Non-pigmented ciliary epithelial cell (primary cell): ENCODE results near the gene REPS1.
"Not testable (repeated sequence)": the region's sequence is repeated elsewhere in the genome, so short reads cannot be mapped to it uniquely, and the experiment has no call there.

Experiments
- DNase-seq: peaks from one replicate; pipeline ENCODE4 v3.0.0-alpha.2; 2010; ENCODE audit warnings: low read depth

REPS1 gene

DNA sequence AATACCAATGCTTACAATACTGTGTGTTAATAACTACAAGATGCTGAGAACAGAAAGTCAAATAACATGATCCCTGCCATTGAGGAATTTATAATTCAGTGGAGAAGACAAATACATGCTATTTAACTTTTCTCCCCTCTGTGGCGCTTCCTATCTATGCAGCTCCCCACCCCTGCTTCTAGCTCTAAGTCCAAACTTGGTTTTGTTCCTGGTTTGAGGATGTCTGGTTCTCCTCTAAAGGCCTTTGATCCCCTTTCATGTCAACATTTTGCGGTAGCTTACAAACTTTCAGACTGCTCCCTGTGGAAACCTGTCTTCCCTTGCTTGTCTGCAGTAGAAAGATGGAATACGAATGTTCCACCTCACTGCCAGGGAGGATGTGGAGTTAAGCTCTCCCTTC is 18.4 kb upstream of the REPS1 start:
- no peak for DNase-seq

DNA sequence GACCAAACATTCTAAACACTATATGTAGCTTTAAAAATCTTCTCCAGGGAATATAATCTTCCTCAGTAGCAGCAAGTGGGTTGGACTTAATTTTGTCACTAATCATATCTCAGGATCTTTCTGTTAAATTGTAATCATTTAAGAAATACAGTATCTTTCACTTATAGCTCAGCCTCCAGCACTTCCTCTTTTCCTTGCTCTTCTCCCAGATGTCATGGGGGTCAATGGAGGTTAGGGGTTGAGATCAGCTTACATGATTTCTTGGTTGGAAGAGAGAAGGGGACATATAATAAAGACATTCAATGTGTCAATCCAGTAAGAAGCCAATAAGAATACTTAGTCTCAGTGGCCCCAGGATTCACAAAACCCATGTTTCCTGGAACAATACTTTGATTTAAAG is 15.7 kb upstream of the REPS1 start:
- DNase-seq, result no peak

- DNase-seq, result no peak
Measured at GRCh38 chr6:138999949-139000725, 12.1 kb upstream of the REPS1 start.

GRCh38 chr6:138997136-138997535 is 9.1 kb upstream of the REPS1 start:
- DNase-seq, result no peak

- no peak for DNase-seq
Measured at GRCh38 chr6:138996524-138996923, 8.5 kb upstream of the REPS1 start.

GRCh38 chr6:138993410-138993809 is 5.4 kb upstream of the REPS1 start:
- DNase-seq, result not testable (repeated sequence)

DNA sequence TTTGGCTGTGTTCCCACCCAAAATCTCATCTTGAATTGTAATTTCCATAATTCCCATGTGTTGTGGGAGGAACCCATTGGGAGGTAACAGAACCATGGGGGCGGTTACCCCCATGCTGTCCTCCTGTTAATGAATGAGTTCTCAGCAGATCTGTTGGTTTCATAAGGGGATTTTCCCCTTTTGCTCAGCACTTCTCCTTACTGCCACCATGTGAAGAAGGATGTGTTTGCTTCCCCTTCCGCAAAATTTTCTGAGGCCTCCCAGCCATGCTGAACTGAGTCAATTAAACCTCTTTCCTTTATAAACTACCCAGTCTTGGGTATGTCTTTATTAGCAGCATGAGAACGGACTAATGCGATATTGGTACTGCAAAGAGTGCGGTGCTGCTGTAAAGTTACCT is 4.9 kb upstream of the REPS1 start:
- DNase-seq, result not testable (repeated sequence)

GRCh38 chr6:138991206-138991605 is 3.2 kb upstream of the REPS1 start:
- DNase-seq, result no peak

DNA sequence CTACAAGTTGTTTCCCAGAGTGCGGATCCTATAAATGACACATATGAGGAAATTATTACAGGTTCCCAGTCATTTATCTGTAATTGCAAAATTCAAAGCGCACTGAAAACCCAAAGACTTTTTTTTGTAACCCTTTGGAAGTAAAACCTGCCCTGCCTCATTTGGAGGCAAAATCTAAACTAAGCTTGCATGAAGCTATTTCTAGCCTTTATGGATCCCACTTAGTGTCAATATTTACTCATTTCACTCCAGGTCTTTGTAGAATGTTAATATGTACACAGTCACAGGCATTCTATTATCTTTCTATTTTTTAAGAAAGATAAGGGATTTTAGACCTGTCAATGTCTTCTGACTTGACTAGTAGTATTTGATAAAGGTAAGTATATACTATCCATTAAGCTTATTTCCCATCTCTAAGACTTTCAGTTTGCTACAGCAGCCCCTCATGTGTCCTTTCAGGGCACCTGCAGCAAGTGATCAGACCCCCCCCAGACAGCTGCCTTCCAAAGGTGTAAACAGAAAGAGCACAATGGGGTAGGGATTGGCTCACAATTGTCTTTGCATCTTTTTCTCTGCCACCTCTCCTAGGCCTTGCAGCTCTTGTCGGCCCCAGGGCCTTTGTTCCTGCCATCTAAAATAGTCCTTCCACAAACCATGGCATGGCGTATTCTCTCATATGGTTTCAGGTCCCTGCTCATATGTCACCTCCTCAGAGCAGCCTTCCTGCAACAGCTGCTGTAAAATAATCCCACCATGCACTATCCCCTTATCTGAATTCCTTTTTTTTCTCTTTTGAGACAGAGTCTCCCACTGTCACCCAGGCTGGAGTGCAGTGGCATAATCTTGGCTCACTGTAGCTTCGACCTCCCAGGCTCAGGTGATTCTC is 1.3 kb upstream of the REPS1 start:
- DNase-seq, result no peak

DNA sequence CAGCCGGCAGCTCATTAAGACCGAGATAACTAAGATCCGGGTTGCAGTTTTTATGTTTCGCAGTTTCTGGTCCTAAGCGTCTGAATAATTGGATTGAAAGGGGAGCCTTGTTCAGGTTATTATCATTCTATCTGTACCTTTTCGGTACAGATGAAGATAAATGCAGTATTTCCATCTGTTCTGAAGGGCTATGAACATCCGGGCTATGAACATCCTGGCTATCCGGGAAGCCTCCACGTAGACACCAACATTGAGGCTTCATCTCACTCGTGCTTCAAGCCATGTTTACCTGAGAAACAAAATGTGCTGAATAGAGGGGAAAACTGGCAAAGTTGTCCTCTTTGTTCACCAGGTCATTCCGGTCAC is 399 bp upstream of the REPS1 start:
- no peak for DNase-seq

GRCh38 chr6:138987080-138987642 is 892 bp downstream of the REPS1 start:
- no peak for DNase-seq

- no peak for DNase-seq
Measured at GRCh38 chr6:138986578-138986977, 1.5 kb downstream of the REPS1 start.

- DNase-seq, result no peak
Measured at GRCh38 chr6:138981416-138981815, 6.6 kb downstream of the REPS1 start.

- DNase-seq, result no peak
Measured at GRCh38 chr6:138979813-138980668, 8.0 kb downstream of the REPS1 start.

- DNase-seq, result no peak
Measured at GRCh38 chr6:138979365-138979764, 8.7 kb downstream of the REPS1 start.

DNA sequence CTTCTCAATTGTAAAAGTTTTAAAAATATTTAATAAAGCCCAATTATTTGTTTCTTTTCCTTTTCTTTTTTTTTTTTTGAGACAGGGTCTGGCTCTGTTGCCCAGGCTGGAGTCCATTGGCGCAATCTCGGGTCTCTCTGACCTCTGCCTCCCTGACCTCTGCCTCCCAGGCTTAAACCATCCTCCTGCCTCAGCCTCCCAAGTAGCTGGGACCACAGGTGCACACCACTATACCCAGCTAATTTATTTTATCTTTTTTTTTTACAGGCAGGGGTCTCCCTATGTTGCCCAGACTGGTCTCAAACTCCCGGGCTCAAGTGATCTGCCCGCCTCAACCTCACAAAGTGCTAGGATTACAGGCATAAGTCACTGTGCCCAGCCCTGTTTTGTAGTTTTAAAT is 9.8 kb downstream of the REPS1 start:
- DNase-seq, result no peak

GRCh38 chr6:138977646-138978167 is 10.3 kb downstream of the REPS1 start:
- DNase-seq, result no peak

DNA sequence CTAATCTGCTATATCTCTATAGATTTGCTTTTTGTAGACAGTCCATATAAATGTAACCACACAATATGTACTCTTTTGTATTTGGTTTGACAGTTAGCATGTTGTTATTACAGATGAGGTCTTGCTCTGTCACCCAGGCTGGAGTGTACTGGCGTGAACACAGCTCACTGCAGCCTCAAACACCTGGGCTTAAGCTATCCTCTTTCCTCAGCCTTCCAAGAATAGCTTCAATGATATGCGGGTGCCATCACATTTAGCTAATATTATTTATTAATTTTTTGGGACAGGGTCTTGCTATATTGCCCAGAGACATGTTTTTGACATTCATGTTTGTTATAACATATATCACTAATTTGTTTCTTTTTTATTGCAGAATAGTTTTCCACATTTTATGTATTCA is 10.8 kb downstream of the REPS1 start:
- no peak for DNase-seq

- no peak for DNase-seq
Measured at GRCh38 chr6:138975815-138976214, 12.2 kb downstream of the REPS1 start.

GRCh38 chr6:138973466-138974153 is 14.4 kb downstream of the REPS1 start:
- no peak for DNase-seq

DNA sequence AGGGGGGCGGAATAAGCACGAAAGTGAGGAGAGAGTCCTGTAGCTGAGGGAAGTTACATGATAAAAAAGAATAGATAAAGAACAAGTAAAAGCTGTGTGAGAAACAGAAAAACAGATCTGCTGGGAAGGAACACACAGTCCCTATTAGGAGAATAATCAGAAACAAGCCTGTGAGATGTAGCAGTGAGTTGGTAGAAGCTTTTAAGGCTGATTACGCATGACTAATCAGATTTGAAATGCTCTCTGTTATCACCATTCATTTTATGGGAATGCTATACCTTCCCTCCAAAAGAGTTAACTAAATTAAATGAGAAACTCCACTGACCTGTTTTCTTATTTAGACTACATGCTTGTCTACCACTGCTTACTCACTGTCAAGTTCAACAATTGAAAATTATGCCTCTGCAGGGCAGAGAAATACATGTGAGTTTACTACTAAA is 15.8 kb downstream of the REPS1 start:
- no peak for DNase-seq
